ENCODE results near the gene KRT4. TPM values are rescaled to one million over a fixed set of nuclear protein-coding genes. Genes with fewer than 3 reads are reported as not detected.
A peak's percentile ranks its signal among the peaks of the same experiment; 100 is the strongest.

KRT4 gene
- total RNA-seq (8.7 and 9.6 TPM in 2 replicates), polyA plus RNA-seq (4.2 and 7.2 TPM in 2 replicates)

DNA sequence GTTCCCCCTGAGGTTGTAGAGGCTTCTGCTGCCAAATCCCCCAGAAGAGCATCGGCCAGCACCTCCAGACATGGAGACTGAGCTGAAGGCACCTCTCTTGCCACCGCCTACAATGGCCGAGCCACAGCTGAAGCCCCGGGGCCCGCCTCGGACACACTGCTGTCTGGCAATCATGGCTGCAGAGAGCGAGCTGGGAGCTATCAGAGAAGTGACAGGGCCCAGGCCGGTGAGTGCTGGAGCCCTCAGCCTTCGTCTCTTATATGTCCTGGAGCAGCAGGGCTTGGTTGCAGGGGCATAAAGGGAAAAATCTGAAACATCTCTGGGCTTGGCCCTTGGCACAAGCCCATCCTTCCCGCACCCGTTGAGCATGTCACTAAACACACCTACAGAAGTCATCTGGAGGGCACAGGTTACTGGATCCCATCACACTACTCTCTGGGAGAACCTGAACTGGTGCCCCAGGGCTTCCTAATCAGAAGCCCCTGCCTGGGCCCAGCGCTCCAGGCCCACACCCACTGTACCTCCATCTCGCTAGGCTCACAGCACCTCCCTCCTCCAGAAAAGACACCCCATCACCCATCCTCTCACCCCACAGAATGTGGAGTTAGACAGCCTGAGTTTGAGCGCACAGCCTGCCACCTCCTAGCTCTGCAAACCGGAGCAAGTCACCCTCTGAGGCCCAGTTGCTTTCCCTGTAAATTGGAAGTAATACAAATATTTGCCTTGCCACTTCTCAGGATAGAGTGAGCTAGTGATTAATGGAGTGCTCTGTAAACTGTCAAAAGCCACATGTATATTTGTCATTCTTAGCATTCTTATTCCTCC is at the start of gene KRT4:
KRT4 (minus strand) TSS at position 232 of the 825 bp plus-strand sequence; CDS start at position 174, 58 bp downstream.
- TF ChIP-seq EZH2 (IDR thresholded peaks at IDR 0.05; ENCODE audit: borderline replicate concordance) (no peak), EZH2phosphoT487 (IDR thresholded peaks at IDR 0.05; ENCODE audit: low read depth, severe bottlenecking, unreplicated experiment) (no peak)
- TF ChIP-seq, protein P1, sequence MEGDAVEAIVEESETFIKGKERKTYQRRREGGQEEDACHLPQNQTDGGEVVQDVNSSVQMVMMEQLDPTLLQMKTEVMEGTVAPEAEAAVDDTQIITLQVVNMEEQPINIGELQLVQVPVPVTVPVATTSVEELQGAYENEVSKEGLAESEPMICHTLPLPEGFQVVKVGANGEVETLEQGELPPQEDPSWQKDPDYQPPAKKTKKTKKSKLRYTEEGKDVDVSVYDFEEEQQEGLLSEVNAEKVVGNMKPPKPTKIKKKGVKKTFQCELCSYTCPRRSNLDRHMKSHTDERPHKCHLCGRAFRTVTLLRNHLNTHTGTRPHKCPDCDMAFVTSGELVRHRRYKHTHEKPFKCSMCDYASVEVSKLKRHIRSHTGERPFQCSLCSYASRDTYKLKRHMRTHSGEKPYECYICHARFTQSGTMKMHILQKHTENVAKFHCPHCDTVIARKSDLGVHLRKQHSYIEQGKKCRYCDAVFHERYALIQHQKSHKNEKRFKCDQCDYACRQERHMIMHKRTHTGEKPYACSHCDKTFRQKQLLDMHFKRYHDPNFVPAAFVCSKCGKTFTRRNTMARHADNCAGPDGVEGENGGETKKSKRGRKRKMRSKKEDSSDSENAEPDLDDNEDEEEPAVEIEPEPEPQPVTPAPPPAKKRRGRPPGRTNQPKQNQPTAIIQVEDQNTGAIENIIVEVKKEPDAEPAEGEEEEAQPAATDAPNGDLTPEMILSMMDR (IDR thresholded peaks at IDR 0.05; ENCODE audit: poor library complexity), result no peak
- Histone ChIP-seq H3K9me3 (ENCODE audit: low read depth) (no peaks in the 10 kb centered on the region), H3K4me1 (ENCODE audit: insufficient read depth) (peaks cover 21% of the 10 kb centered on the region), H4K20me1 (ENCODE audit: insufficient read depth, poor library complexity, severe bottlenecking) (no peaks in the 10 kb centered on the region), H3K9me2 (replicated peaks; ENCODE audit: insufficient read depth) (no peaks in the 10 kb centered on the region), H2AFZ (no peak within 1 kb of the TSS), H3K27ac (no peak within 1 kb of the TSS), H3K79me2 (no peaks in the 10 kb centered on the region), H3K4me2 (peak within 1 kb of the TSS; percentile 29), H3K36me3 (replicated peaks; ENCODE audit: insufficient read depth, low read depth) (no peaks in the 10 kb centered on the region), H3K27me3 (peaks cover 7% of the 10 kb centered on the region), H3K4me3 (no peak within 1 kb of the TSS)
- DNase-seq (ENCODE audit: low spot score), result peak; percentile 38
- WGBS (ENCODE audit: low lambda C conversion rate, missing lambda C conversion rate), result 65% methylated on average over 15 of the region's 15 CpGs

DNA sequence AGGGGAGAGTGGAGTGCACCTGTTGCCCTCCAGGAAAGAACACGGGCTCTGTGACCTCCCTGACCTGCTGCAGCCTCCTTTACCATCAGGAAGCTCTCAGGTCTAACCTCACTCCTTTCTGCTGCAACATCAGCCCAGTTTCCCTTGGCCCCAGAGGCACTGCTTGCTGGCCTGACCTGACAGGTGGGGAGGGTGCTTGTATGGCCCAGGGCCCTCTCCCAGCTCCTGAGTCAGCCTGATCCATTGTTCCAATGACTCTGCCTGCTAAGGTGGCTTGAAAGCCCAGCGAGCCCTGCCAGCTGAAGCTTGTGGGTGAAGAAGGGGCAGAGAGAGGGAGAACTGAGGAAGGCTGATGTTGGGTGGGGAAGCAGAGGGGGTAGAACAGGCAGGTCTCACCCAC is 48.1 kb upstream of the KRT4 start:
- H3K27ac ChIP-seq, result no peak overlapping the region
- H3K79me2 ChIP-seq, result no peaks in the 10 kb centered on the region
- 83% methylated on average over 2 of the region's 2 CpGs for WGBS (ENCODE audit: low lambda C conversion rate, missing lambda C conversion rate)
- no peak overlapping the region for H3K4me3 ChIP-seq
- H3K9me2 ChIP-seq (replicated peaks; ENCODE audit: insufficient read depth), result no peaks in the 10 kb centered on the region
- TF ChIP-seq, protein P1 (IDR thresholded peaks at IDR 0.05; ENCODE audit: poor library complexity), result no peak
- TF ChIP-seq EZH2 (IDR thresholded peaks at IDR 0.05; ENCODE audit: borderline replicate concordance), result no peak
- TF ChIP-seq EZH2phosphoT487 (IDR thresholded peaks at IDR 0.05; ENCODE audit: low read depth, severe bottlenecking, unreplicated experiment), result no peak
- H4K20me1 ChIP-seq (ENCODE audit: insufficient read depth, poor library complexity, severe bottlenecking), result no peaks in the 10 kb centered on the region
- H3K36me3 ChIP-seq (replicated peaks; ENCODE audit: insufficient read depth, low read depth), result no peaks in the 10 kb centered on the region
- no peak overlapping the region for H3K4me2 ChIP-seq
- no peak for DNase-seq (ENCODE audit: low spot score)
- H3K27me3 ChIP-seq, result no peaks in the 10 kb centered on the region
- H2AFZ ChIP-seq, result no peak overlapping the region
- H3K4me1 ChIP-seq (ENCODE audit: insufficient read depth), result peaks cover 5% of the 10 kb centered on the region
- H3K9me3 ChIP-seq (ENCODE audit: low read depth), result no peaks in the 10 kb centered on the region

DNA sequence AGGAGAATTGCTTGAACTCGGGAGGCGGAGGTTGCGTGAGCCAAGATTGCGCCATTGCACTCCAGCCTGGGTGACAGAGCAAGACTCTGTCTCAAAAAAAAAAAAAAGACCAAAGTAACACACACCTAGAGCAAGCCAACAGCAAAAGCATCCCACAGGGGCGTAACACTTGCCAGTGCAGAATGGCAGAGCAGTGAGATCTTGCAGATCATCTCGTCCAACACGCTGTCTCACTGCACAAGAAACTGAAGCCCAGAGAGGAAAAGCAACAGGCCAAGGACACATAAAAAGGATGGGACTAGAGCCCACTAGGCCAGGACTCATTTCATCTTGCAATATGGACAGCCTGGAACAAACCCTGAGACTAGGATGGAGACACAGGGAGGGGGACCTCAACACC is 47.6 kb upstream of the KRT4 start:
- H4K20me1 ChIP-seq (ENCODE audit: insufficient read depth, poor library complexity, severe bottlenecking), result no peaks in the 10 kb centered on the region
- H3K27me3 ChIP-seq, result no peaks in the 10 kb centered on the region
- no peak overlapping the region for H2AFZ ChIP-seq
- H3K79me2 ChIP-seq, result no peaks in the 10 kb centered on the region
- H3K4me1 ChIP-seq (ENCODE audit: insufficient read depth), result peaks cover 5% of the 10 kb centered on the region
- no peak overlapping the region for H3K4me2 ChIP-seq
- no peak overlapping the region for H3K4me3 ChIP-seq
- TF ChIP-seq, protein P1 (IDR thresholded peaks at IDR 0.05; ENCODE audit: poor library complexity), result no peak
- no peak for TF ChIP-seq EZH2phosphoT487 (IDR thresholded peaks at IDR 0.05; ENCODE audit: low read depth, severe bottlenecking, unreplicated experiment)
- no peak for TF ChIP-seq EZH2 (IDR thresholded peaks at IDR 0.05; ENCODE audit: borderline replicate concordance)
- no peak for DNase-seq (ENCODE audit: low spot score)
- no peaks in the 10 kb centered on the region for H3K9me3 ChIP-seq (ENCODE audit: low read depth)
- 98% methylated on average over 7 of the region's 7 CpGs for WGBS (ENCODE audit: low lambda C conversion rate, missing lambda C conversion rate)
- H3K27ac ChIP-seq, result no peak overlapping the region
- no peaks in the 10 kb centered on the region for H3K36me3 ChIP-seq (replicated peaks; ENCODE audit: insufficient read depth, low read depth)
- H3K9me2 ChIP-seq (replicated peaks; ENCODE audit: insufficient read depth), result no peaks in the 10 kb centered on the region
